Osteoblast (primary cell): ENCODE data around the gene TBC1D9. TPM values are rescaled to one million over a fixed set of nuclear protein-coding genes. Genes with fewer than 3 reads are reported as not detected.
A peak's percentile ranks its signal among the peaks of the same experiment; 100 is the strongest.

ENCODE experiments used
- DNase-seq: peaks from one replicate; pipeline ENCODE4 v3.0.0; 2011; ENCODE audit warnings: low spot score, mixed read lengths; ENCODE audit not compliant: insufficient read length; ENCODE audit errors: missing footprints
- H2AFZ ChIP-seq: 2 replicates; pipeline ENCODE4 v1.6.0; 2011; ENCODE audit warnings: mild to moderate bottlenecking, low read length
- H3K27ac ChIP-seq: 2 replicates; pipeline ENCODE4 v1.5.1; 2011; ENCODE audit warnings: mild to moderate bottlenecking, low read depth, low read length, moderate library complexity
- H3K27me3 ChIP-seq: 2 replicates; pipeline ENCODE4 v1.6.0; 2012; ENCODE audit warnings: mild to moderate bottlenecking, control low read depth, inconsistent platforms, low read length, moderate library complexity; ENCODE audit not compliant: insufficient read depth
- H3K36me3 ChIP-seq: 2 replicates; pipeline ENCODE4 v1.5.1; 2011; ENCODE audit warnings: mild to moderate bottlenecking, low read length, control low read depth, moderate library complexity; ENCODE audit not compliant: insufficient read depth
- H3K4me1 ChIP-seq: 2 replicates; pipeline ENCODE4 v1.5.1; 2011; ENCODE audit warnings: mild to moderate bottlenecking, low read length, control low read depth, moderate library complexity; ENCODE audit not compliant: insufficient read depth
- H3K4me2 ChIP-seq: 2 replicates; pipeline ENCODE4 v1.6.0; 2011; ENCODE audit warnings: mild to moderate bottlenecking, low read length; ENCODE audit not compliant: insufficient read depth
- H3K4me3 ChIP-seq: fragments of 200-600 bp; sonication (generic); 3 replicates; pipeline ENCODE4 v1.5.1; 2012; ENCODE audit warnings: mild to moderate bottlenecking, low read length, inconsistent platforms; ENCODE audit not compliant: insufficient read depth
- H3K79me2 ChIP-seq: 2 replicates; pipeline ENCODE4 v1.6.0; 2012; ENCODE audit warnings: mild to moderate bottlenecking, low read length, control low read depth, inconsistent platforms; ENCODE audit not compliant: insufficient read depth
- H3K9me3 ChIP-seq: 2 replicates; pipeline ENCODE4 v1.5.1; 2011; ENCODE audit warnings: low read depth, low read length, control low read depth
- H4K20me1 ChIP-seq: 2 replicates; pipeline ENCODE4 v1.6.0; 2012; ENCODE audit warnings: mild to moderate bottlenecking, low read length, control low read depth; ENCODE audit not compliant: insufficient read depth
- total RNA-seq: library from RNA; depleted of rRNA; stranded (reverse); fragments of >200 nt; gene quantifications from 2 replicates; pipeline ENCODE4 v1.2.3, GENCODE V29; 2012
- TF ChIP-seq, protein P1 (sequence below): IDR thresholded peaks from 2 replicates; pipeline ENCODE4 v1.5.1; 2011; ENCODE audit warnings: mild to moderate bottlenecking, low read depth, low read length, moderate library complexity; ENCODE audit errors: extremely low read depth

Gene TBC1D9
- total RNA-seq, 1 donor, result 19.5 TPM

DNA sequence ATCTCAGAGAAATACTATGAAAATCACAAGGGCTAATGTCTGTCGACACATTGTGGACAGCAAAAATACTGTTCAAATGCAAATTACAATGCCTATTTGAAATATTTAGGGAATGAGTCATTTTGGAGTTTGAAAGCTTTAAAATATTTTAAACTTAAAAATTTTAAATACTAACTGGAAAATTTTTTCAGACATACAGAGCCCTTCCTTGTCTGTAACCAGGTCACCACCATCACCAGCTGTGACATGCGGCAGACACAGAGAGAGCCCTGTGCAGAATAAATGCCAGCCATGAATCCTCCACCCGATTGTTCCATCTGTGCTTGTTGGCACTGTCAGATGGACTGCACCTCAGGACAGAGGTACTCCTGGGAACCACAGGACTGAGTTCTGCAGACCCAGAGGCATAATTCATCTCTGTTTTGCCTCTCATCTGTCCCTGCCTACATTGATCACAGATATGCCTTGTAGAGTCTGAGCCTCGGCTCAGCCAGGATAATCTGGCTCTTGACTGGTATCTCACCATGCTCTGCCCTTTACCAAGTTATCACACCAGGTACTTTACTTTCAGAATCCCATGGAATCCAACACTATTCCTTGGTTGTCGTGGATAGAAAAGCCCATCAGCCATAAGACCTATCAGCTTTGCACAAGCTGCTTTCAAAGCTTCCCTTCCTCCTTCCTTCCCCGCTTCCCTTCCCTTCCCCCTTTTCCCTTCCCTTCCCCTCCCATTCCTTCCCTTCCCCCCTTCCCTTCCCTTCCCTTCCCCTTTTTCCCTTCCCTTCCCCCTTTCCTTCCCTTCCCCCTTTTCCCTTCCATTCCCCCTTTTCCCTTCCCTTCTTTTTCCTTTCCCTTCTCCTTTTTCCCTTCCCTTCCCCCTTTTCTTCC lies 67.2 kb downstream of the TBC1D9 start:
- no peaks in the 10 kb centered on the region for H3K27me3 ChIP-seq
- no peak overlapping the region for H3K4me2 ChIP-seq

DNA sequence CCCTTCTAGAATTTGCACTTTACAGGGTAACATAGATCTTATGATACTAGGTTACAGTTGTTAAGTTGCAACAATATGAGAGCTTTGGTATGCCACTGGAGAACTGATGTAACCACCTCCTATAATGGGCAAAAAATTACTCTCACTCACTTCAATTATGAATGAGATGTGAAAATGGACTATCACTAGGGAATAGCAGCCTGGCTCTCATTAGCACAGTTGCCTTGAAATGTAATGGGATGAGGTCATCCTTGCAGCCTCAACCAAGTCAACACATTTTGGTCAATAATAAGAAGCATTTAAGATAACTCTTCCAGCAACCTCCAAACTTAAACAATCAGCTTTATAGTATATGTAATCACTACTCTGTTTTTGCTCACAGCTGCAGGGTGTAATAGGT lies 69.4 kb downstream of the TBC1D9 start:
- Histone ChIP-seq H3K27ac (no peak overlapping the region), H3K27me3 (no peaks in the 10 kb centered on the region), H3K4me1 (peaks cover 13% of the 10 kb centered on the region), H4K20me1 (peaks cover 4% of the 10 kb centered on the region), H2AFZ (no peak overlapping the region), H3K36me3 (no peaks in the 10 kb centered on the region), H3K4me3 (no peak overlapping the region), H3K79me2 (no peaks in the 10 kb centered on the region), H3K4me2 (no peak overlapping the region), H3K9me3 (no peaks in the 10 kb centered on the region)
- no peak for DNase-seq
- TF ChIP-seq, protein P1, sequence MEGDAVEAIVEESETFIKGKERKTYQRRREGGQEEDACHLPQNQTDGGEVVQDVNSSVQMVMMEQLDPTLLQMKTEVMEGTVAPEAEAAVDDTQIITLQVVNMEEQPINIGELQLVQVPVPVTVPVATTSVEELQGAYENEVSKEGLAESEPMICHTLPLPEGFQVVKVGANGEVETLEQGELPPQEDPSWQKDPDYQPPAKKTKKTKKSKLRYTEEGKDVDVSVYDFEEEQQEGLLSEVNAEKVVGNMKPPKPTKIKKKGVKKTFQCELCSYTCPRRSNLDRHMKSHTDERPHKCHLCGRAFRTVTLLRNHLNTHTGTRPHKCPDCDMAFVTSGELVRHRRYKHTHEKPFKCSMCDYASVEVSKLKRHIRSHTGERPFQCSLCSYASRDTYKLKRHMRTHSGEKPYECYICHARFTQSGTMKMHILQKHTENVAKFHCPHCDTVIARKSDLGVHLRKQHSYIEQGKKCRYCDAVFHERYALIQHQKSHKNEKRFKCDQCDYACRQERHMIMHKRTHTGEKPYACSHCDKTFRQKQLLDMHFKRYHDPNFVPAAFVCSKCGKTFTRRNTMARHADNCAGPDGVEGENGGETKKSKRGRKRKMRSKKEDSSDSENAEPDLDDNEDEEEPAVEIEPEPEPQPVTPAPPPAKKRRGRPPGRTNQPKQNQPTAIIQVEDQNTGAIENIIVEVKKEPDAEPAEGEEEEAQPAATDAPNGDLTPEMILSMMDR, result no peak

More for the DNA sequence above, 67.2 kb downstream of the TBC1D9 start:
- no peak overlapping the region for H2AFZ ChIP-seq
- H3K4me3 ChIP-seq, result no peak overlapping the region
- H3K36me3 ChIP-seq, result no peaks in the 10 kb centered on the region
- peak; percentile 56 for DNase-seq
- peaks cover 13% of the 10 kb centered on the region for H3K4me1 ChIP-seq
- TF ChIP-seq, protein P1, result no peak
- H3K9me3 ChIP-seq, result no peaks in the 10 kb centered on the region
- H3K79me2 ChIP-seq, result no peaks in the 10 kb centered on the region
- H3K27ac ChIP-seq, result no peak overlapping the region
- peaks cover 4% of the 10 kb centered on the region for H4K20me1 ChIP-seq

GRCh38 chr4:140684314-140684713 lies 71.9 kb downstream of the TBC1D9 start:
- peaks cover 6% of the 10 kb centered on the region for H4K20me1 ChIP-seq
- no peak for DNase-seq
- peaks cover 3% of the 10 kb centered on the region for H3K36me3 ChIP-seq
- H3K4me1 ChIP-seq, result peaks cover 14% of the 10 kb centered on the region
- H3K27me3 ChIP-seq, result no peaks in the 10 kb centered on the region
- no peak overlapping the region for H2AFZ ChIP-seq
- no peak overlapping the region for H3K4me2 ChIP-seq
- H3K4me3 ChIP-seq, result no peak overlapping the region
- no peaks in the 10 kb centered on the region for H3K9me3 ChIP-seq
- TF ChIP-seq, protein P1, result no peak
- H3K27ac ChIP-seq, result no peak overlapping the region
- H3K79me2 ChIP-seq, result no peaks in the 10 kb centered on the region

- Histone ChIP-seq H2AFZ (no peak overlapping the region), H3K36me3 (peaks cover 4% of the 10 kb centered on the region), H4K20me1 (peaks cover 3% of the 10 kb centered on the region), H3K27ac (no peak overlapping the region), H3K4me2 (no peak overlapping the region), H3K4me3 (no peak overlapping the region), H3K27me3 (no peaks in the 10 kb centered on the region), H3K4me1 (peaks cover 5% of the 10 kb centered on the region), H3K9me3 (no peaks in the 10 kb centered on the region), H3K79me2 (no peaks in the 10 kb centered on the region)
- TF ChIP-seq, protein P1, result no peak
- no peak for DNase-seq
These were observed 75.0 kb downstream of the TBC1D9 start for GRCh38 chr4:140681201-140681600.
